OCI-M2 (cell line): ENCODE measurements around the gene KAZN.

Experiments
- DNase-seq: peaks from one replicate; lab custom pipeline; 2025; ENCODE audit not compliant: unreplicated experiment; lab: John Stamatoyannopoulos, UW

KAZN gene

GRCh38 chr1:14812189-14812588 is 213.7 kb downstream of the KAZN start:
- no peak for DNase-seq

GRCh38 chr1:14815175-14815877 is 216.8 kb downstream of the KAZN start:
- DNase-seq, result no peak

DNA sequence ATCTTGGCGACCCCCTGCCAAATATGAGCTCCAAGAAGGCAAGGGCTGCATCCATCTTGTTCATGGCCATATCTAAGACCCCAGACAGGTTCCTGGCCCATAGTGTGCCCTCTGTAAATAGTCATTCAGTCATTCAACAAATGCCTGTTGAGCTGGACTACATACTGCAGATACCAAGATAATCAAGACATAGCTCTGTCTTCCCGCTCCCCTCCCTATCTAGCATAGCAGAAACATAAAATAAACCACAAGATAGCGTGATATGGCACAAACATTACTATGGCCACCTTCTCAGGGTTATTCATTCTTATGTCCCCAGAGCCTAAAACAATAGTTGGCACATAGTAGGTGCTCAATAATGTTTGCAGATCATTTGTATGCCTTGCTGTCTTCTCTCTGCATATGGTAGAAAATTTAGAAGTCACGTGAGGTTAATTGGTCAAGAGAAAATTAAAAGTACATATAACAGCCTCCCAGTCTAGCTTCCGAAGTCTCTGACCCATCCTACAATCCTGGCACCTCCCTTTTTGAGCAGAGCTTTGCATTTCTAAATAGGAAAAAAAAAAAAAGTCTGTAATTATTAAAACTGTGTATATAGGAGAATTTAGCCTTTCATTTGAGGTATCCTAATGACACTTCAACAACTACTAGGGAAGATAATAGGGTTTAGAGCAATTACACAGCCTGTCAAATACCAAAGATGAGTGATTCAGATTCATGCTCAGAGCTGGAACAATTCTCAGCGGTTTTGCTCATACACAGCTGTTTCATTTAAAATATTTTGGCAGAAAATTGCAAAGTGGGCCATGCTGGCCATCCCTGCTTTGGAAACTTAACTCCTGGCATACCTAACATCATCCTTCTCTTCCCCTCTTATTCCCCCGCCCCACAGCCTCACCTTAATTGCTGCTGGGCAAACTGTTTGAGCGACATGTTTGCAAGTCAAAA is 219.0 kb downstream of the KAZN start:
- no peak for DNase-seq

- DNase-seq, result no peak
These were observed 222.0 kb downstream of the KAZN start for GRCh38 chr1:14820295-14821085.

DNA sequence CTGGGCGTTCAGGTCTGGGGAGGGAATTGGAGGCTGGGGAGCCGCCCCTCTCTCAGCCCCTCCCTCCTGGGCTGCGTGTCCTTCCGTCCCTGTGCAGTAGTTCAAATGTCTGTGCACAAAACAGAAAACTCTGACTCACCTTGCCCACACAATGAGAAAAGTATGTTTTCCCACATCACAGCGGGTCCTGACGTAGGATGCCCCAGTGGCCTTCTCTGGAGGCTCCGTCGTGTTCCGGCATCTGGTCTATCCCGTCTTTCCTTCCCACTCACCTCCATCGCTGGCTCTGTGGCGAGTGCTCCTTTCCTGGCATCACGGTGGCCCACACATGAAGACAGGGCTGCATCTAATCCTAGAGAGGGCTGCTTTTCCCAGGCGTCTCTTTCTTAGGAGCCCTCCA is 224.0 kb downstream of the KAZN start:
- no peak for DNase-seq

GRCh38 chr1:14822996-14823395 is 224.5 kb downstream of the KAZN start:
- DNase-seq, result no peak

- no peak for DNase-seq
These were observed 225.9 kb downstream of the KAZN start for GRCh38 chr1:14824314-14824915.

- DNase-seq, result no peak
These were observed 226.9 kb downstream of the KAZN start for GRCh38 chr1:14825396-14825795.

GRCh38 chr1:14826172-14826636 is 227.7 kb downstream of the KAZN start:
- no peak for DNase-seq

DNA sequence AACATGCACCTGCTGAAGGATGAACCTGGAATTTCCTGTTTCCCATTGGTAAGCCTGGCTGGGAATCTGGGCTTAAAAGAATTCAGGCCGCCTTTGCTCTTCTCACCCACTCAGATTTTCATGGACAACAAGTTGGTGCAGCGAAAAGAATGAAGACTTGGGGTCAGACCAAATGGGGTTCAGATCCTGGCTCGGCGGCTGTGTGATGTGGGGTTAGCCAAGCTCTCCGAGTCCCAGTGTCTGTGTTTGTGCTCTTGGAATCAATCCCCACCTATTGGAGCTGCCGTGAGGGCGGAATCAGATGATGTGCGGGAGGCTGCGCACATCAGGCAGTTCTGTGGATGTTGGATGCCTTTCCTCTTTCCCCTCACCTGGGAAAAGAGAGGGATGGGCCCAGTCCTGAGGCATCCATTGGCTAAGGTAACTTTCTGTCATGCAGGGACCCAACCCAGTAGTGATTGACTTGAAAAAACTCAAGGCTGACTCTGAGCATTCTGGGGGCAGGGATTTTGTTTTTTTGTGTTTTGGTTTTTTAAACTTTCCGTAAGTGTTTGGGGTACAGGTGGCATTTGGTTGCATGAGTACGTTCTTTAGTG is 228.3 kb downstream of the KAZN start:
- DNase-seq, result no peak

DNA sequence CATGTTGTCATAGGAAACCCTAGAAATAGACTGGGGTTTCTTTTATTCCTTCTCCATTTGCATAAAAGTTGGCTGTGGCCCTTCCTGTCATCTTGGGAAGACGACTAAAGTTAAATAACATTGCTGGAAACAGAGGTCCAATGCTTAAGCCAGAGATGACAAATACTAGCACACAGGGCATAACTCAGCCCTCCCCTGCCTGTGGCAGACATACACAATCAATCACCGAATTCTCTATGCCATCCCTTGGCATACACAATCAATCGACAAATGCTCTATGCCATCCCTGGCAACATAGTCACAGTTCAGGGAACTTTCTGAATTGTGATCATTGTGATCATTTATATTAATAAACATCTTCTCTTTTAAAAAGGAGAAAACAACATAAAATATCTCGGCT is 229.4 kb downstream of the KAZN start:
- no peak for DNase-seq

DNA sequence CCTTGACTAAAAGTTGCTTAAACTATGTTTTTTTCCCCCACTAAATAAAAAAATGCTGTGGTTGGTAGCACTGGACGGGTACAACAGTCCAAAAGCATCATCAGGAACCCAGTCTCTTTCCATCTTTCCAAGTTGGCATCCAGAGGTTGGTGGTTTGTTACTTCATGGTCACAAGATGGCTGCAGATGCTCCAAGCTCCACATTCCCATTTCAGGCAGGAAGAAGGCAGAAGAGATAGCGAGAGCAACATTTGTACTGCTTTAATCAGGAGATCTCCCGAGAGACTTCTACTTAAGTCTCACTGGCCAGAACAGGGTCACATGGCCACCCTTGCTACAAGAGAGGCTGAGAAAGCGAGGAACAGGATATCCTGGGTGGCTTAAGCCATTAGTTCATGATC is 230.2 kb downstream of the KAZN start:
- no peak for DNase-seq

- no peak for DNase-seq
These were observed 237.2 kb downstream of the KAZN start for GRCh38 chr1:14835725-14836124.

- DNase-seq, result no peak
These were observed 238.1 kb downstream of the KAZN start for GRCh38 chr1:14836426-14837140.

GRCh38 chr1:14840374-14840773 is 241.9 kb downstream of the KAZN start:
- no peak for DNase-seq

DNA sequence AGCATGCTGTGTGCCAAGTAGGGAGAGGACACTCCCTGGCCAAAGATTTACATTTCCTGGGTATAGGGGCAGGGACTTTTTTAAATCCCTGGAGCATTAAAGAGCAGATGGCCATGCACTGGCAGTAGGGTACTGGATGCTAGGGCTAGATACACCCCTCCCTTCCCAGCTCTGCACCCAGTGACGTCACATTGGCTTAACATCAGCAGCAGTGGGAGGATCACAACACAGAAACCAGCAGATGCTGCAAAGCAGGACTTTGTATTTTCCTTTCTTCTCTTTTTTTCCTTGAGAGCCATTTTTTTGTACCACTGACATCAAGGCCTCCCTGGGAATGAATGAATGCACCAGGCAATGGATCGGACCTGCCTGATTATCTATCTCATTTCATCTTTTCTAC is 243.0 kb downstream of the KAZN start:
- no peak for DNase-seq

GRCh38 chr1:14841951-14842350 is 243.5 kb downstream of the KAZN start:
- no peak for DNase-seq

GRCh38 chr1:14842361-14842760 is 243.9 kb downstream of the KAZN start:
- DNase-seq, result no peak

DNA sequence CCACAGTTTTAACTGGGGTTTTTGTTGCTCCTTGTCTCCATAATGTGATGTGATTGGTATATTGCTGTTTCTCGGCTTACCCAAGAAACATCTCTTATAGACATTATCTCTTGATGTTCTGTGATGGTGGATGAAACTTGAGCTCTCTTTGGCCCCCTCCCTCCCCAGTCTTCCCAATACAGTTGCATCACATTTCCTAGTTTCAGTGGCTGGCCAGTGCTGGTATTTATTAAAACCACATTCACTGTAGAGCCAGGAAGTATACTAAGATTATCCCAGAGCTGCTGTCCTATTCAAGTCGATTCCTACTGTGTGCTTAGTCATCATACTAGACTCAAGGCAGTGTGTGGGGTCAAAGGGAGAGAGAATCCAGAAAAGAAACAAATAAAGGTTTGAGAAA is 244.4 kb downstream of the KAZN start:
- DNase-seq, result no peak

- DNase-seq, result no peak
These were observed 245.0 kb downstream of the KAZN start for GRCh38 chr1:14843525-14843924.
